Transverse colon (tissue), 4 donors: ENCODE measurements around the gene GPHN. TPM values are rescaled to one million over a fixed set of nuclear protein-coding genes. Genes with fewer than 3 reads are reported as not detected.

Experiments used
- DNase-seq: peaks from one replicate; pipeline ENCODE4 v3.0.0-alpha.2; 2019
- H3K27ac ChIP-seq, 4 donors: fragments of 200-600 bp; sonication (generic); 2 replicates each; pipeline ENCODE4 v1.5.1; 2016 to 2018; ENCODE audit warnings: inconsistent platforms in 4 of 4
- H3K27me3 ChIP-seq: fragments of 200-600 bp; sonication (generic); 2 replicates; pipeline ENCODE4 v1.5.1; 2017; ENCODE audit warnings: inconsistent platforms
- H3K36me3 ChIP-seq, 4 donors: fragments of 200-600 bp; sonication (generic); 2 replicates each; pipeline ENCODE4 v1.5.1; 2017 to 2019; ENCODE audit warnings: inconsistent platforms in 4 of 4
- H3K4me1 ChIP-seq, 4 donors: fragments of 200-600 bp; sonication (generic); 2 replicates each; pipeline ENCODE4 v1.5.1; 2017 to 2020; ENCODE audit warnings: inconsistent platforms in 4 of 4
- H3K4me3 ChIP-seq, 4 donors: fragments of 200-600 bp; sonication (generic); 1 replicate in 1 of 4; 2 replicates in 3 of 4; pipeline versions ENCODE4 v1.5.1 to v1.6.1; 2017 to 2019; ENCODE audit warnings: inconsistent platforms in 4 of 4
- H3K9me3 ChIP-seq, 2 donors: fragments of 200-600 bp; sonication (generic); 2 replicates each; pipeline ENCODE4 v1.5.1; 2017 to 2019; ENCODE audit warnings: inconsistent platforms in 2 of 2
- EP300 ChIP-seq: sonication (generic); formaldehyde crosslinking; IDR thresholded peaks from one replicate; pipeline ENCODE4 v1.6.1; 2017; ENCODE audit warnings: antibody characterized with exemption, low read depth
- POLR2A ChIP-seq: fragments of 450-650 bp; IDR thresholded peaks from one replicate; pipeline ENCODE4 v1.6.1; 2016; ENCODE audit warnings: antibody characterized with exemption, mild to moderate bottlenecking, moderate library complexity
- POLR2AphosphoS5 ChIP-seq, 3 donors: sonication (generic); formaldehyde crosslinking; IDR thresholded peaks; one replicate each; pipeline ENCODE4 v1.6.1; 2016; ENCODE audit warnings: antibody characterized with exemption in 3 of 3
- WGBS, 2 donors: methylation state at CpG; one replicate each; pipeline ENCODE4 v1.1.5; 2018; ENCODE audit warnings: low coverage in 1 of 2; 5-methylcytosine and 5-hydroxymethylcytosine counted together
- in situ Hi-C, 4 donors: fragments of 200-750 bp; cut with MboI; loops; one replicate each; pipeline versions ENCODE4 v1.15.0 to v1.15.1; 2017; ENCODE audit warnings: low sequenced_read_pairs in 3 of 4, low pct_ligation_motif_present in 1 of 4, low pct_unique_long_range_greater_than_20kb in 1 of 4
- intact Hi-C: fragments of 100-400 bp; cut with DNase I; formaldehyde crosslinking; loops from one replicate; pipeline ENCODE4 v1.15.1; 2023; ENCODE audit warnings: low total_unique reads
- total RNA-seq, 4 donors: library from RNA; depleted of rRNA; stranded (reverse); fragments of >200 nt; gene quantifications; one replicate each; pipeline ENCODE4 v1.1.0, GENCODE V29; 2016
- TF ChIP-seq, protein P1 (sequence below), 5 experiments: fragments of 200-600 bp in 3 of 5; fragments of 450-650 bp in 2 of 5; sonication (generic) in 3 of 5; IDR thresholded peaks; 1 replicate in 2 of 5; 2 replicates in 3 of 5; pipeline ENCODE4 v1.5.1; 2016 to 2017; ENCODE audit warnings: antibody characterized with exemption in 5 of 5, inconsistent platforms in 3 of 5, mild to moderate bottlenecking in 2 of 5, moderate library complexity in 1 of 5

Gene GPHN
- total RNA-seq, 4 donors from 2014 or later = 8.6 to 59.7 (median 23.6) TPM

DNA sequence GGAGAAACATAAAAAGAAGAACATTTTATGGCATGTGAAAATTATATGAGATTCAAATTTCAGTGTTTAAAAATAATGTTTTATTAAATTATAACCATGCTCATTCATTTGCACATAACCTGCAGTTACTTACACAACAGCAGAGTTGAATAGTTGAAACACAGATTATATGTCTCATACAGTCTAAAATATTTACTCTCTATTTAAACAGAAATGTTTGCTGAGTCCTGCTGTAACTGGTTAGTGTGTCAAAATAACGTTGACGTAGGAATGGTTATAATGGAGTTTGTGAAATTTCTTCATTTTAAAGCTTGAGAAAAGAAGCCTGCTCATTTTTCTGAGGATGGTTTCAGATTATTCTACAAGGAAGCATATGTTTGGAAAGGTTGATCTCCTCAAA lies 484.8 kb downstream of the GPHN start:
- DNase-seq = no peak
- no peak overlapping the region for H3K4me3 ChIP-seq
- in situ Hi-C loops = no loop called here
- no peaks in the 10 kb centered on the region for H3K36me3 ChIP-seq
- no peaks in the 10 kb centered on the region for H3K4me1 ChIP-seq
- no peak overlapping the region for H3K27ac ChIP-seq
- no peaks in the 10 kb centered on the region for H3K9me3 ChIP-seq
- 85 to 94% methylated on average over 2 of the region's 2 CpGs for WGBS, 2 donors
- TF ChIP-seq POLR2AphosphoS5 (IDR thresholded peaks at IDR 0.05) = no peak
- TF ChIP-seq EP300 = no peak
- TF ChIP-seq, protein P1, sequence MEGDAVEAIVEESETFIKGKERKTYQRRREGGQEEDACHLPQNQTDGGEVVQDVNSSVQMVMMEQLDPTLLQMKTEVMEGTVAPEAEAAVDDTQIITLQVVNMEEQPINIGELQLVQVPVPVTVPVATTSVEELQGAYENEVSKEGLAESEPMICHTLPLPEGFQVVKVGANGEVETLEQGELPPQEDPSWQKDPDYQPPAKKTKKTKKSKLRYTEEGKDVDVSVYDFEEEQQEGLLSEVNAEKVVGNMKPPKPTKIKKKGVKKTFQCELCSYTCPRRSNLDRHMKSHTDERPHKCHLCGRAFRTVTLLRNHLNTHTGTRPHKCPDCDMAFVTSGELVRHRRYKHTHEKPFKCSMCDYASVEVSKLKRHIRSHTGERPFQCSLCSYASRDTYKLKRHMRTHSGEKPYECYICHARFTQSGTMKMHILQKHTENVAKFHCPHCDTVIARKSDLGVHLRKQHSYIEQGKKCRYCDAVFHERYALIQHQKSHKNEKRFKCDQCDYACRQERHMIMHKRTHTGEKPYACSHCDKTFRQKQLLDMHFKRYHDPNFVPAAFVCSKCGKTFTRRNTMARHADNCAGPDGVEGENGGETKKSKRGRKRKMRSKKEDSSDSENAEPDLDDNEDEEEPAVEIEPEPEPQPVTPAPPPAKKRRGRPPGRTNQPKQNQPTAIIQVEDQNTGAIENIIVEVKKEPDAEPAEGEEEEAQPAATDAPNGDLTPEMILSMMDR (IDR thresholded peaks at IDR 0.05) = no peak
- TF ChIP-seq POLR2A = no peak
- intact Hi-C loops = no loop called here
- no peaks in the 10 kb centered on the region for H3K27me3 ChIP-seq

DNA sequence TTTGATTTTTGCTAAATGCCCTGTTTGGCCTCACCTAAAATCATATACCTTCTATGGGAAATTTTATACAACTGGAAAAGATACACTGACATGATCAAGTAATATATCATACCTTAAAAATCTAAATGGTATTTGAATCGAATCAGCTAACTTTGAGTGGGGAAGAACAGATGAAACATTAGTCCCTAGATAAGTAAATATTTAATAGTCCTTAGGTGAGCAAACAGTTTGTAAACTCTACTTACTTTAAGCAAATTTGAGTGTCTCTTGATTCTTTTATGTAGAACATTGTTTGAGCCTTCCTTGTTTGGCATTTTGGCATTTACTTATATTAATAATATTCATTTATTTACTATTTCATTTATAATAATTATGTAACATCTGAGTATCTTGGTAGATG lies 485.6 kb downstream of the GPHN start:
- 91 to 95% methylated on average over 1 of the region's 1 CpG for WGBS, 2 donors
- Histone ChIP-seq H3K9me3 (no peaks in the 10 kb centered on the region), H3K27ac (no peak overlapping the region), H3K4me1 (no peaks in the 10 kb centered on the region), H3K4me3 (no peak overlapping the region), H3K36me3 (no peaks in the 10 kb centered on the region), H3K27me3 (no peaks in the 10 kb centered on the region)
- intact Hi-C loops (no loop called here), in situ Hi-C loops (no loop called here)
- DNase-seq = no peak
- TF ChIP-seq POLR2A = no peak
- no peak for TF ChIP-seq EP300
- TF ChIP-seq, protein P1 (IDR thresholded peaks at IDR 0.05) = no peak
- TF ChIP-seq POLR2AphosphoS5 (IDR thresholded peaks at IDR 0.05) = no peak

DNA sequence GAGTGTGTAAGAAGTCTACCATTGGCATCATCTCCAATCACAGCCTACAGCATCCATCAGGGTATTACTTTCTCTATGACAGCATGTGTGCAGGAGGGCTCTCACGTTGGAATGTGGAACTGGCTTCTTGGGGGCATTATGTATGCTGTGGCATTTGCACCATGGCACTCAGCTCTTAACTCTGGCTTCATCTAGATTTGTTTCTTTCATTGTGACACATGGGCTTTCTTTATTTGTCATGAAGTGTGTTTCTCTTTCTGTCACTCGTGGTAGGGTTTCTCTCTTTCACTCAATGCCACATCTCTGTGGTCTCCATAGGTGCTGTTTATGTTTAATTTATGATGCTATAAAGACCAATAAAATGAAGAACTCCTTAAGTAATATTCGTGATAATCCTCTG lies 490.1 kb downstream of the GPHN start:
- H3K4me1 ChIP-seq = peaks cover 0 to 3% (median 0%) of the 10 kb centered on the region in 4 donors
- H3K36me3 ChIP-seq = no peaks in the 10 kb centered on the region
- intact Hi-C loops = no loop called here
- H3K9me3 ChIP-seq = no peaks in the 10 kb centered on the region
- DNase-seq = no peak
- H3K4me3 ChIP-seq = no peak overlapping the region
- H3K27me3 ChIP-seq = no peaks in the 10 kb centered on the region
- H3K27ac ChIP-seq = no peak overlapping the region
- TF ChIP-seq, protein P1 (IDR thresholded peaks at IDR 0.05) = no peak
- TF ChIP-seq POLR2AphosphoS5 (IDR thresholded peaks at IDR 0.05) (no peak), EP300 (no peak), POLR2A (no peak)
- WGBS, 2 donors = 71 to 75% methylated on average over 2 to 3 of the region's 3 CpGs
- in situ Hi-C loops = no loop called here

DNA sequence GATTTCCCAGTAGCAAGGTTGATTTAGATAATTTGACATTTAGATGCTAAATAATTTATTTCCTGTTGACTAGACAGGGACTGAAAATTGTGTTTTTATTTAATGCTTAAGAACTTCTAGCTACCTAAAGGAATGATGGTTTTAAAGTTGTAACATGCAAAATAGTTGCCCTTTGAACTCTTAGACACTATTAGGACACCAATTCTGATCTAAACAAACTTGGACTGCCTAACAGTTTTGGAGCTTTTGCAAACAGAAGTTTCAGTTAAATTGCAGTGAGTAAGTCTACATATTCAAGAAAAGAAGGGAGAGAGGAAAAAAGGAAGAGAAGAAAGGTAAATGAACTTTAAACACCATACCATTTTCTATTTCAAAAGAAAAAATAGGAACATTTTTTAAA lies 492.0 kb downstream of the GPHN start:
- Histone ChIP-seq H3K9me3 (no peaks in the 10 kb centered on the region), H3K27ac (no peak overlapping the region), H3K4me1 (peaks cover 0 to 3% (median 0%) of the 10 kb centered on the region in 4 donors), H3K27me3 (no peaks in the 10 kb centered on the region), H3K4me3 (no peak overlapping the region), H3K36me3 (no peaks in the 10 kb centered on the region)
- TF ChIP-seq POLR2A (no peak), POLR2AphosphoS5 (IDR thresholded peaks at IDR 0.05) (no peak), EP300 (no peak)
- TF ChIP-seq, protein P1 (IDR thresholded peaks at IDR 0.05) = no peak
- no peak for DNase-seq
- in situ Hi-C loops (no loop called here), intact Hi-C loops (no loop called here)
